GM19438 (cell line): ENCODE results near the gene SINHCAF.
A peak's percentile ranks its signal among the peaks of the same experiment; 100 is the strongest.

Experiments
- ATAC-seq: cut with Tn5 transposase; IDR thresholded peaks from one replicate; pipeline ENCODE4 v1.9.1; 2021; ENCODE audit warnings: low read depth; ENCODE audit not compliant: unreplicated experiment

SINHCAF gene

DNA sequence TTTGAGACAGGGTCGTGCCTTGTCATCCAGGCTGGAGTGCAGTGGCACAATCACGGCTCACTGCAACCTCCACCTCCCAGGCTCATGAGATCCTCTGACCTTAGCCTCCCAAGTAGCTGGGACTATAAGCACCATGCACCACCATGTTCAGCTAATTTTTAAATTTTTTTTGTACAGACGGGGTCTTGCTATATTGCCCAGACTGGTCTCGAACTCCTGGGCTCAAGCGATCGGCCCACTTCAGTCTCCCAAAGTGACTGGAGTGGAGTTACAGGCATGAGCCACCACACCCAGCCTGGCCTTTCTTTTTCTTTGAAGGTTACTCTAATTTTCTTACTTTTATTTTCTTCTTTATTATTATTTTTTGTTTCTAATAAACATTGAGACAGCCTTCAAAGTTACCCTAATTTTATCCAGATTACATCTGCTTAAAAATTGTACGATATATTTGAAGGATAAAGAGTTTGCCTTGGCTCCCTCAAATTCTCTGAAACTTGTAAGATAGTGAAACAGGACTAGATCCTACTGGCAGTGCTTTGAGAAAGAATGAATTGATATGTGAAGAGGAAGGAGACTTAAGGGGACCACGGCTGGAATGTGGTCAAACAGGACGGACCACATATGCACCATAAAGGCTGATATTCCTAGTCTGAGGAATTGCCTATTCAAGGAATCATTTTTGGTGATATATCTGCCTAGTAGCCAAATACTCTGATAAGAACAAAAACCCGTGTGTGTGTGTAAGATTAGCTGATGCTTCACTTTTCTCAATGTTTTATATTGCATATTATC lies 14.1 kb upstream of the SINHCAF start:
- no peak for ATAC-seq

DNA sequence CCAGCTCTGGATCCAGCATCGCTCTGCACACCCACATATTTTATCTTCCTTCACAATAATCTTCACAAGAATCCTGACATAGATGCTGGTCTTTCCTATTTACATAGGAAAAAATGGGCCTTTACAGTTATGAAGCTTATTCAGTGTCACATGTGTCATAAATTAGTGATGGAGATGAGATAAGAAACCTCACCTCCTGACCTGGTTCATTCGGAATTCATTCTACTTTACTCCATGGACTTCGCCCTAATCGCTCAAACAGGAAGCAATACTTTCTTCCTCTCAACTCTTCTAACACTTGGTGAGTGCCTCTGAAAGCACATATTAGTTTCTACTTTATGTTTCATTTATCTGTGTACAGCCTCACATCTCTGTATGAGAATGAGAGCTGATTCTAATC lies 12.0 kb upstream of the SINHCAF start:
- ATAC-seq: no peak

DNA sequence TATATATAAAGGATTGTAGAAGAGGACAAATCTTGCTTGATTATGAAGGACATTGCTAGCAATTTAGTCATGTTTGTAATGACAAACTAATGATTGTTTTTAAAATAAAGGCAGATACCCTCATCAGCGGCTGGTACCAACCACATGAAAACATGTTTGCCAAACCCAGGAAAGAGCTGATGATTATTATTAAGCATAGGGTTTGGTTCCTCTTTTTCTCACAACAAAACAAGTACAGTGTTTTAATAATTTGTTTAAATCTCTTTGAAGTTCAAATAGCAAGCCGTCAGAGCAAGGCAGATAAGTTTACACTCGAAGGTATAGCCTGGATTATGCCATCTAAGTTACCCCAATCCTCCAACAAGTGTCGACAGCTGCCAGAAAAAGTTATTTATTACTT lies 5.3 kb upstream of the SINHCAF start:
- ATAC-seq: no peak

DNA sequence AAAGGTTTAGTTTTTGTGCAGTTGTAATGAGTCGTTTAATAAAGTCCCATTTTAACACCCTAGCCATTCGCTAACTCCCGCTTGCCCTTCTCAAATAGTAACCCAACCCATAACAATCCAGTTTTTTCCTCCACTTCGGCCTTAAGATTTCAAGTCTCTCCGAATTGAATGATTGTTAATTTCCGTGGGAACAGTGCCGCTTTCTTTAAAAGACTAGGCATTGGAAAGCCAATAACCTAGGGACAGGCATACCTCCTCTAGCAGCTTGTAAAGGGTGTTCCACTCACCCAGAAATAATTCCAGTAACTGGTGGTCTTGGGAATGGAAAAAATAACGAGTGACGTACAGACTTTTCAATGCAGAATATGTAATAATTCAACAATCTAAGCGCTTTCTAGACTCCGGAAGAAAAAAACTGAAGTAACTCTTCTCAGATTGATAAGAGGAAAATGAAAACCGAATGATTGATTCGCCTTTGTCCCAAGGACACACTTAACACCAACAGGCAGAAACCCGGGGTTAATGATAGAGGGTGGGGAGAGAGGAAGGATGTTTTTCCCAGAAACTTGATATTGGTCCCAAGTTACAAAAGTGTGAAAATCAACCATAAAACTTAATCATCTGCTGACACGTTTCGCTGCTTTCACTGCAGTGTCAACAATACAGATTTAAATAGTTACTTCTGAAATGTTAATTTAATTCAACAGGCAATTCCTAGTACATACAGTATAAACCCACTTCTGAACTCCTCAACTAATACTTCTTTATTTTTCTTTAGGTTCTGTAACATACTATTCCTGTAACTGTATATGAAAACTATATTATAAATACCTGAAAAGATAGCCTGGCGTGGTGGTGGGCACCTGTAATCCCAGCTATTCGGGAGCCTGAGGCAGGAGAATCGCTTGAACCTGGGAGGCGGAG lies 1.0 kb upstream of the SINHCAF start:
- no peak for ATAC-seq

DNA sequence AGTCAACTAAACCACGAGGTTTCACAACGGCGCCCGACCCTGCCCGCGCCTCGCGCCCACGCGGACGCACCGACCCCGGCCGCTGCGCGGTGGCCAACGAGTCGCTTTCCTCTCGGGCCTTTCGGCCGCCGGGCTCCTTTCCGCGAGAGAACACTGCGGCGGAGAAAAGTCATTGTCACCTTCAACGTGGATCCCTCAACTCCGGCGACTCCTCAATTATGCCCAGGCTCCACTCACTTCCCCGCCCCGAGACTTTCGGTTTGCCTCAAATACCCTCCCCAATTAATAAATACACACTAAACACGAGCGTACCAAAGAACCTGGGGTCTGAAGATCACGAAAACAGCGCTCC lies 450 bp downstream of the SINHCAF start:
- ATAC-seq: no peak

DNA sequence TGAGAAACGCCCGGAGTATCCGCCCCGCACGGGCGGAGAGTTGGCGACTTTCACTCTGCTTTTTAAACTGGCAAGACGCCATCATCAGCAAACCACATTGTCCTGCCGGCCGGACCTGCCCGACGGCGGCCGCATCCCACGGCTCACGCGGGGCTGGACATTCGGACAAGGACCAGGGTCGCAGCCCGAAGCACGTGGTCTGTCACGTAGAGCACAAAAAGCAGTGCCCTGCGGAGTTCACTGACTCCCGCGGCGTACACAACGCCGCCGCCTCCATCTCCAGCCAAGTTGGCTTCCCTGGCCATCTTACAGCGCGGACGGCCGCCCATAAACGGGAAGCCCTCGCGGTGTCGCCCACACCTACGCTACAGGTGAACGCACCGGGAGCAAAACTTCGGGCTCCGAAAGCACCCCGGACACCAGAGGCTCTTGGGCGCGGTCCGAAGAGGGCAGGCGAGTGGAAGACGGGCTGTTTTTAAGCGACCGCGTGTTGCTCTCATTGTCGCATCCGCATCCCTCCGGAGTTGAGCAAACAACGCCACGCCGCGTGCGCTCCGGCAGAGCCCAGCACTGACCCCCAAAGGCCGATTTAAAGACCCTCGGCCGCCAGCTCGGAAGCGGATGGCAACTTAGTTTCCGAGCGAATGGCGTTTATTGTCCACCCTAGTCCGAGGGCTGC lies 966 bp downstream of the SINHCAF start:
- ATAC-seq: peak; percentile 7

DNA sequence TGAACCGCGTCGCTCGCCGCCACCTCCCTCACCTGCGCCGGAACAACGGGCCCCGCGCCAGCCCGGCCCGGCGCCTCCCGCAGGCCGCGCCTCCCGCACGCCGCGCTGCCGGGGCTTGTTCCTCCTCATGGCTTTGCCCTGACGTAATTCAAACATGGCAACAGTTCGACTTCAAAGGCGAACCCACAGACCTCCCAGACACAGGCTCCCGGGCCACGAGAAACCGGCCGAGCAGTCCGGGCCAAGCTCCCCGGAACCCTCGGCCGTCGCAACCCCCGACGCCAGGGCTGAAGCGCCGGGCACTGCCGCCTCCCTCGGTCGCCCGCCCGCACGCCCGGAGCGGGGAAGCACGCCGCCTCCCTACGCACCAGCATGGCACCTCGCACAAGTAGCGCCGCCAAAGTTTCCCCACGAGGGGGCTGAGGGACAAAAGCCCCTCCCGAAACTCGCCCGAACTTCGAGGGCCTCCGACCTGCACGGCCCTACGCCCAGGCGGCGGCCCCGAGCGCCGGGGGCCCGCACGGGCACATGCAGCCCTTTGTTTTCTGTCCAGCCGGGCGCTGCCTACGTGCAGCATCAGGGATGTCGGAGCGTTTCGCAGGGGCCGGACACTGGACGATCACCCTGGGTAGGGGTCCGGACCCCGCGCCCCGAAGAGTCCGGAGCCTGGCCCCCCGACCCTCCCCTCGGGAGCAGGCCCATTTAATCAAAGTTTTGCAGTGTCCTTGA lies 1.7 kb downstream of the SINHCAF start:
- ATAC-seq: peak; percentile 31

DNA sequence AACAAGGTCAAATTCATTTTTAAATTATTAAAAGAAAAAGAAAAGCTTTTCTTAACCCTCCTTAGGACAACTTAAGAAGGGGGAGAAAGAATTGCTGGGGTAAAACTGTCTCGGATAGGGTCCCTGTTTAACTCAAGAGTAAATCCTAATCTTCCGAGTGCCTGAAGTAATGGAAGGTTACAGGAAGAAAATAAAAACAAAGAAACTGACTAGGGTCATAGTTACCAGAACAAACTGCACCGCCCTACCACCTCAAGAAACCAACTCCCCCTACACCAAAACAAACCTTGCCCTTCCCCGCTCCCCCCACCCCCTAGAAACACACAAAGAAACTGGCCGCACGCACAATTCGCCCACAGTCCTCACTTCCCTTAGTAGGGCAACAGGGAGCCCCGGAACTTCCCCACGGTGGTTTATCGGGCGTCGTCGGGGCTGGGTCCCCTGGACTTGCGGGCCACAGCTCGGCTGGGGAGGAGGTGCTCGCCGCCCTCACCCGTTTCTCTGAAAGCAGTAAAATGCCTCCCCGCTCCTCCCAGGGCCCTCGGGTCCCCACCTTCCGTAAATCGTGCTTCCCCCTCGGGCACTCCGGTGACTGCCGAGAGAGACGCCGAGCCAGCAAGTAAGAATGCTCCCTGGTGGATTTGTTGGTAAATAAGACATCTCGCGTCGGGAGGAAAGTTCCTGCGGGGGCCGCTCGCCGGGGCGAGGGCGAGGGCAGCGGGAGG lies 2.4 kb downstream of the SINHCAF start:
- ATAC-seq: peak; percentile 17

DNA sequence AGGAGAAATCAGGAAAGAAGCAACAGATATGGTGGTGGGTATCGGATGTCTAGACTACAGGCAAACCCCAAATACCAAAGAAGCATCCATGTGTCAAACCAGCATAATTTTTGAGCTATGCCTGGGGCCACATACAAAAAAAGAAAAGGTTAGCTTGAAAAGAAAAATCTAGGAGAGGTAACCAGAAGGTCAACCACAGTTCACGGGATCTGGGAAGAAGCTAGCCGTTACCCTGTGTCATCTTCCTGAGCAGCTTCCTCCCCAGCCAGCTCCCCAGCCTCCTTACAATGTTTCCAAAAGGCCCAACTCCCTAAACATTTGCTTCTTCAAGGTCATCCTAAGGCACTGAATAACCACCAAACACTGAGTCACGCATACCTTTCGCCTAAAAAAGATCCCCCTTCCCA lies 3.1 kb downstream of the SINHCAF start:
- no peak for ATAC-seq

DNA sequence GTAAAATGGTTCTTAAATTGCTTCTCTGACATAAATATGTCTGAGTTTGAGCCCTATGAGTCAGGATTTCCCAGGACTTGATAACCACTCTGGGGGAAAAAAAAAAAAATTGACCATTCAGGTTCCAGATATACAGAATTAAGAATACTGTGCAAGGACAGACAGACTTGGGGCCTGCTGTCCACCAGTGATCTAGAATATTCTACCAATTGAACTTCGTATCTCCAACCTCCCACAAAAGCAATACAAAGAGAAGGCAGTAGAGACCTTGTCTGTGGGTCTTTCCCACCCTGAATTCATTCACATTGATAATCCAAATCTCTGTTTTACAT lies 4.1 kb downstream of the SINHCAF start:
- ATAC-seq: no peak

DNA sequence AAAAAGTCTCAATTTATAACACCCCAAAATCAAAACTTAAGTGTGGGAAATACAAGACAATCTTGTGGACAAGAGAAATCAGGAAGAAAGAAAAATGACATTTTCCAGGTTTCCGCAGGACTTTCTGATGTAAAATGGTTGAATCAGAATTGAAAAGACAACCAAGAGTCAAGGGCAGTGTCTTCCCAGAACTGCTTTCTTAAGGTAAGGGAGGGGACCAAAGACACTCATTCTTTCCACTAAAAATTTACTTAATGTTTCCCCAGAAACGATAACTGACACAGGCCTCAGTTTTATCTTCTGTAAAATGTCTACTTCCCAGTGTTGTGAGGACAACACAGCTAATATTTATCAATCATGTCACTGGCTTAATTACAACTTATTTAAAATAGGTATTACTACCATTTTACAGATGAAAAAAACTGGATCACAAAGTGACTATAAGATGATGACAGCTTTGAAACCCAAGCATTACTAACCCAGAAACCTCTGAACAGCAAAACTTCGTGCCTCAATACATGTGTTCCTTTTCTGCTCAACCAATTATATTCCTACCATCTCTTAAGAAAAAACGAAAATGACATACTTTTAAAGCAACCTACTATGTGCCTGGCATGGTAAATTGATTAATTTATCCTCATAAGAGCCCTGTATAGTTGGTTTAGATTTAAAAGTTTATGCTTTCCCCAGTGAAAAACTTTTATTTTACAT lies 4.6 kb downstream of the SINHCAF start:
- no peak for ATAC-seq

DNA sequence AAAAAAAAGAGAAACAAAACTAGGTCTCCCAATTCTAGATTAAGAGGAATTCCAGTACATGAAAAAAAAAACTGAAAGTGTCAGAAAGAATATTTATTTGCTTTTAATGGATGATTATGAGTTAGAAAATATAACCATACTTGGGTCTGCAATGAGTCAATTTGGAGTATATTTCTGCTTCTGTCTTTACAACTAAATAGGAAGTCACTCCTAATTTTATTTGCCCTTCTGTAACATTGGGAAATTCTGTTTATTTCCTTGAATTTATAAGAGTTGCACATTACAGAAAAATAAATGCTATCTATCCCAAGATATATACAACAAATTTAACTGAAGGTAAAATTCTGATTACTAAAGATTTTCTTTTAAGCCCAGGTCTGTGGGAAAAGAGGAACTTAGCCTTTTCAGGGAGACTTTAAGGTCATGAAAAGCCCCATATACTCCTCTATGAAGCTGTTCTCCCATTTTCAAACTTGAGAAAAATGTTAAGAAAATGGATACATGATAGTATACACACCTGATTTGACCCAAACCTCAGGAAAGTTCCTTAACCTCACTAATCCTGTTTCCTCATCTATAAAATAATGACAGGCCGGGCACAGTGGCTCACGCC lies 7.2 kb downstream of the SINHCAF start:
- ATAC-seq: no peak

DNA sequence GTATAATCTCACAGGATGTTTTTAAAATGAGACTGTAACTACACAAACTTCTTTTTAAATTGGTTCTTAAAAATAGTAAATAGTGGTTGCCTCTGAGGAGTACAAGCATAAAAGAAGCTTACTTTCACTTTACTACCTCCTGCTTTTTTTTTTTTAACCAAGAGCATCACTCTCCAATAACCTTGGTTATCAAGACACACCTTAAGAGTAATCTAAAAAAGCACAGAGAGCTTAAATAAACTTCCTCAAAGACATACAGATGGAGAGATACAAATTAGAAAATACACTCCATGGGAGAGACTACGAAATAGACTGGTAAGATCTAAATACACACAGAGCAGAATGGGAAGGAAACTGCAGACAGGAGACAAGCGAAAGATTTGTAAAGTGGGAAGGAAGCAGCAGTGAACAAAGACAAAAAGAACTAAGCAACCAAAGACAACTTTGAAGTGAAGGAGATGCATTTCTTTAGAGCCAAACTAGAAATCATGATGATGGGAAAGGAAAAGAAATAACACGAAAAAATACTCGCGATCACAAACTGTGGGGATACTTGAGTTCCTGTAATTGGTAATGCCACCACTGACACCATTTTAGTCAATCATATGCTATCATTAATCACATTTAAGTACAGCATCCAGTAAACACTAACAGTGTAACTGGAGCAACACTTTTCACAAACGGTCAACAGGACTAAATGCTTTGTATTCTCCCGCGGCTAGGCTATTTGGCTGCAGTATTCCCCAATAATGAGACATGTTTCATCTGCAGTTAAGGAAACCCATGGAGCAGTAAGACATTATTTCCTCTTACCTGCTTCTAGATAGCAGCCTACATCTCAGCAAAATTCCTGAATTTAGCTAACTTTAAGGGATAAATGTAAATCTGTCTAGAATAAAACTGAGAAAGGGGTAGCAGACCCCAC lies 8.2 kb downstream of the SINHCAF start:
- no peak for ATAC-seq

DNA sequence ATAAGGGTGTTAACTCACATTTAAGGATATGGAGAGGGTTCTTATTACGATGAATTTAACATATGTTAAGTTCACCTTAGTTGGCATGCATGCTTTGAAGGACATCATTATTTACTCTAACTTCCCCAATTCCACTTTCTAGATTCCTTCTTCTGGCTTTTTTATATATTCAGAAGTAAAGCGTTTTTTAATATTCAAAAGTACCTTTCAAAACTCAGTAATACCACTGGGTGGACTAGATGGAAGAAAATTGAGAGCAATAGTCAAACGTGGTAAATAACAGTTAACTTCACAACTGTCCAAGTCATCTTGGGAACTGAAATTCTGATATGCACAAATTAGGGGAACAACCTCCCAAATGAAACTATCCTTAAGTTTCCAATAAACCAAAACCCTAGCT lies 9.1 kb downstream of the SINHCAF start:
- no peak for ATAC-seq

DNA sequence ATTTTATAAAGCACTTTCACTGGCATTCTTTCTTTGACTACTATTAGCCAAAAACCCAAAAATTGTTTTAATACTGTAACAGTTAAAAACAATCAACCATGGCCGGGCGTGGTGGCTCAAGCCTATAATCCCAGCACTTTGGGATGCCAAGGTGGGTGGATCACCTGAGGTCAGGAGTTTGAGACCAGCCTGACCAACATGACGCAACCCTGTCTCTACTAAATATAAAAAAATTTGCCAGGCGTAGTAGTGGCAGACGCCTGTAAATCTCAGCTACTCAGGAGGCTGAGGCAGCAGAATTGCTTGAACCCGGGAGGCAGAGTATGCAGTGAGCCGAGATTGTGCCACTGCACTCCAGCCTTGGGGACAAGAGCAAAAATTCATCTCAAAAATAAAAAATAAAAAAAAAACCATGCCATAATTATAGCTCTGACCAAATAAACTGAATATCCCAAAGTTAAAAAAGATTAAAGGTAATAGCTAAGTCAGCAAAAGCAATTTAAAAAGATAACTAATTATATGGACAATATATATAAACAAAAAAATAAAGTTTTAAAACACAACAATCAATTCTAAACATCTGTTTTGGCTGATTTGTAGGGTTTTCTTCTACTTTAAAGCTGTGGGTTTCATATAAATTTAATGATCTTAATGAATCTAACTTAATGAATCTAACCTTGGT lies 10.0 kb downstream of the SINHCAF start:
- ATAC-seq: no peak

DNA sequence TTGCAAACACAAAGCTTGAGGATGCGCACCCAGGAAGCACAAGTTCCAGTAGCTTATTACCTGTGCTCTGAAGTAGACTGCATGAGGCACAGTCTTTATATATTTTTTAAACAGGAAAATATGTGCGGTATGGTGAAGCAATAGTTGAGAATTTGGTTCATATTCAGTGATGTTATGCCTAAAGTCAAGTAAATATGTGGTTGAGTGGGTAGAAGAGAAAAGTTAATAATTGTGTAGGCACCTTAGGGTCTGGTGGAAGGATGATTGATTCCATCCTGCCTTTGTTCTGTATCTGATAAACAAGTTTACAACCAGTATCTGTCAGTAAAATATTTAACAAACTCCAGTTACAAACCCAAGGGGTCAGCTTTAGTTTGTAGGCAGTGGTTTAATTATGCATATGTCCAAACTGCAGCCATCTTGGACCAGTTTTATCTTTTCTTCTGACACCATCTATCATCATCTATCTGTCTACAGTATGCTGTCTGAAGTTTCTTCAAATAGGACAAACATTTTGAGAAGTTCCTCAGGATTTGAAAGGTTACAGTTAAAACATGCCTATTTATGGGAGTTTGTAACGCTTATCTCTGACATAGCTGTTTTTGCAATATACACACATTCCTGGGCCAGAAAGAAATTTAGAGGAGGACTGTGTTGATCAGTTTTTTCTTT lies 10.8 kb downstream of the SINHCAF start:
- no peak for ATAC-seq

DNA sequence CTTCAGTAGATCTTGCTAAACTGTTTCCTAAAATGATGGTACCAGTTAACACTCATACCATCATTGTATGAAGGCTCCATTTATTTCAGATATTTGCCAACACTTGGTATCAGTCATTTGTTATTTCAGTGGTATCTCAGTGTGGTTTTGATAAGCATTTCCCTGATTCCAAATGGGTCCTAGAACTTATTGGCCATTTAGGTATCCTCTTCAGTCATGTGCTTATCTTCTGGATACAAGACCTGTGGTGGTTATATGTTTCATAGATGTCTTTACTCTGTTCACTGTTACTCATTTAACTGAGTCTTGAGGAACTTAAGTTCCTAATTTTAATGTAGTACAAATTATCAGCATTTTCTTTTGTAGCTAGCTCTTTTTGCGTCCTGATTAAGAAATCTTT lies 13.5 kb downstream of the SINHCAF start:
- ATAC-seq: no peak
